GM21360 (cell line): Measurements from ENCODE around the gene ADCY5.
"Not testable (repeated sequence)": the region's sequence is repeated elsewhere in the genome, so short reads cannot be mapped to it uniquely, and the experiment has no call there.

Experiments used
- ATAC-seq: cut with Tn5 transposase; IDR thresholded peaks from one replicate; pipeline ENCODE4 v1.9.1; 2021; ENCODE audit warnings: mild to moderate bottlenecking, moderate library complexity; ENCODE audit not compliant: unreplicated experiment

The ADCY5 gene

GRCh38 chr3:123448536-123449101, at the start of gene ADCY5:
Gene ADCY5 (minus strand): TSS chr3:123449090. CDS start chr3:123448545, 545 bp downstream.
- no peak for ATAC-seq

GRCh38 chr3:123493912-123494311, 45.0 kb upstream of the ADCY5 start:
- no peak for ATAC-seq

- ATAC-seq, result no peak
These were observed 43.2 kb upstream of the ADCY5 start for GRCh38 chr3:123491966-123492587.

- no peak for ATAC-seq
These were observed 40.6 kb upstream of the ADCY5 start for GRCh38 chr3:123489400-123490004.

- ATAC-seq, result no peak
These were observed 39.9 kb upstream of the ADCY5 start for GRCh38 chr3:123488645-123489347.

GRCh38 chr3:123487063-123487462, 38.2 kb upstream of the ADCY5 start:
- not testable (repeated sequence) for ATAC-seq

GRCh38 chr3:123486460-123486859, 37.6 kb upstream of the ADCY5 start:
- ATAC-seq, result no peak

- ATAC-seq, result no peak
These were observed 36.7 kb upstream of the ADCY5 start for GRCh38 chr3:123485551-123485950.

GRCh38 chr3:123483146-123483545, 34.3 kb upstream of the ADCY5 start:
- ATAC-seq, result no peak

- ATAC-seq, result no peak
These were observed 33.0 kb upstream of the ADCY5 start for GRCh38 chr3:123481722-123482457.

GRCh38 chr3:123481071-123481470, 32.2 kb upstream of the ADCY5 start:
- no peak for ATAC-seq

GRCh38 chr3:123480428-123480827, 31.5 kb upstream of the ADCY5 start:
- ATAC-seq, result no peak

GRCh38 chr3:123479891-123480290, 31.0 kb upstream of the ADCY5 start:
- no peak for ATAC-seq

- no peak for ATAC-seq
These were observed 29.4 kb upstream of the ADCY5 start for GRCh38 chr3:123478314-123478713.

- no peak for ATAC-seq
These were observed 28.3 kb upstream of the ADCY5 start for GRCh38 chr3:123476967-123477750.

GRCh38 chr3:123475786-123476185, 26.9 kb upstream of the ADCY5 start:
- no peak for ATAC-seq

GRCh38 chr3:123471106-123471505, 22.2 kb upstream of the ADCY5 start:
- ATAC-seq, result no peak

GRCh38 chr3:123469323-123469995, 20.6 kb upstream of the ADCY5 start:
- no peak for ATAC-seq

- ATAC-seq, result no peak
These were observed 18.2 kb upstream of the ADCY5 start for GRCh38 chr3:123467046-123467445.

- no peak for ATAC-seq
These were observed 15.3 kb upstream of the ADCY5 start for GRCh38 chr3:123464211-123464610.
